ENCODE results near the gene SLC13A3.

- TF ChIP-seq CTCF (IDR thresholded peaks at IDR 0.05) = no peak
- TF ChIP-seq POLR2A (IDR thresholded peaks at IDR 0.05) = no peak
These were observed 15.6 kb downstream of the SLC13A3 start for GRCh38 chr20:46635514-46636136.
